SK-N-MC (cell line): ENCODE results near the gene AMPD1.

ENCODE experiments used
- EZH2 ChIP-seq: fragments of 200-600 bp; sonication (generic); IDR thresholded peaks from one replicate; pipeline ENCODE4 v1.6.1; 2017; ENCODE audit warnings: antibody characterized with exemption
- FOXP2 ChIP-seq: optimal IDR thresholded peaks from 2 replicates; pipeline ENCODE3; 2011; ENCODE audit warnings: mild to moderate bottlenecking, moderate library complexity; ENCODE audit not compliant: insufficient read depth; ENCODE audit errors: extremely low read length, control extremely low read depth
- POLR2AphosphoS5 ChIP-seq: IDR thresholded peaks from 2 replicates; pipeline ENCODE4 v1.6.1; 2012; ENCODE audit warnings: mild to moderate bottlenecking, low read depth, low read length, borderline replicate concordance

GRCh38 chr1:114676115-114676514 is 19.2 kb downstream of the AMPD1 start:
- TF ChIP-seq EZH2: no peak
- TF ChIP-seq POLR2AphosphoS5: no peak
- TF ChIP-seq FOXP2: no peak
